Type B pancreatic cell (in vitro differentiated cells): ENCODE results near the gene CFAP99. TPM values are rescaled to one million over a fixed set of nuclear protein-coding genes. Genes with fewer than 3 reads are reported as not detected.

Source experiments
- DNase-seq: peaks from one replicate; pipeline ENCODE4 v3.0.0; 2021; ENCODE audit warnings: mixed read lengths; ENCODE audit not compliant: unreplicated experiment; ENCODE audit errors: extremely low spot score
- H3K27ac Mint-ChIP-seq: 2 replicates; pipeline ENCODE4 v1.8.0; 2021; ENCODE audit warnings: mild to moderate bottlenecking, mixed read lengths
- H3K27me3 Mint-ChIP-seq: 2 replicates; pipeline ENCODE4 v1.8.0; 2021; ENCODE audit warnings: mixed read lengths
- H3K36me3 Mint-ChIP-seq: 2 replicates; pipeline ENCODE4 v1.8.0; 2021; ENCODE audit warnings: mixed read lengths
- H3K4me1 Mint-ChIP-seq: one replicate; pipeline ENCODE4 v1.8.0; 2021; ENCODE audit warnings: mixed read lengths; ENCODE audit not compliant: unreplicated experiment
- H3K4me3 Mint-ChIP-seq: 2 replicates; pipeline ENCODE4 v1.8.0; 2021; ENCODE audit warnings: mild to moderate bottlenecking, mixed read lengths
- H3K9me3 Mint-ChIP-seq: 2 replicates; pipeline ENCODE4 v1.8.0; 2021; ENCODE audit warnings: mixed read lengths
- CTCF ChIP-seq: fragments of 200-600 bp; sonication (generic); conservative IDR thresholded peaks from 2 replicates; pipeline ENCODE4 v1.5.0; 2021; ENCODE audit warnings: antibody characterized with exemption, mild to moderate bottlenecking
- total RNA-seq: library from RNA; stranded (reverse); gene quantifications from 2 replicates; pipeline ENCODE4 v1.2.1, GENCODE V29; 2021; ENCODE audit warnings: low replicate concordance

Gene CFAP99
- total RNA-seq, 1 donor from 2014 or later: 1.1 TPM

GRCh38 chr4:2485956-2486355, 67.2 kb downstream of the CFAP99 start:
- Mint-ChIP-seq H3K27me3 (no peaks in the 10 kb centered on the region), H3K4me3 (no peak overlapping the region), H3K4me1 (peaks cover 43% of the 10 kb centered on the region), H3K27ac (peak overlapping the region; percentile 59), H3K9me3 (no peaks in the 10 kb centered on the region), H3K36me3 (peaks cover 7% of the 10 kb centered on the region)
- TF ChIP-seq CTCF: no peak
- DNase-seq: no peak

GRCh38 chr4:2486981-2487380, 68.2 kb downstream of the CFAP99 start:
- H3K27me3 Mint-ChIP-seq: no peaks in the 10 kb centered on the region
- no peak for TF ChIP-seq CTCF
- H3K4me3 Mint-ChIP-seq: no peak overlapping the region
- peaks cover 10% of the 10 kb centered on the region for H3K36me3 Mint-ChIP-seq
- DNase-seq: no peak
- H3K4me1 Mint-ChIP-seq: peaks cover 36% of the 10 kb centered on the region
- H3K27ac Mint-ChIP-seq: peak overlapping the region; percentile 59
- H3K9me3 Mint-ChIP-seq: no peaks in the 10 kb centered on the region

DNA sequence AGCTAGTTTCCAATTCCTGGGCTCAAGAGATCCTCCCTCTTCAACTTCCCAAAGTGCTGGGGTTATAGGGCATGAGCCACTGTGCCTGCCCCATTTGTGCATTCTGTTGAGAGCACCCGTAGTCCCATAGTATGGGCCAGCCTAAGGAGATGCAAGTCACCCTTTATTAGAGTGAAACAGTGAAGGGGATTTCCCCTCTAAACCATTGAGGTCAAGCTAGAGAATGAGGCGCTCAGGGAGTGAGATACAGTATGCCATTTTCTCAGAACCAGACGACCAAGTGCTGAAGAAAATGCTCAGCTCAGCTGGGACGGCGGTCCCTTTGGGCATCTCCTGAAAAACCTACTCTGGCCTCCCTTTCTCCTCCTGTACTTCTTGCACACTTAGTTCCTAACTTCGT, 68.9 kb downstream of the CFAP99 start:
- Mint-ChIP-seq H3K36me3 (peaks cover 12% of the 10 kb centered on the region), H3K4me3 (no peak overlapping the region), H3K4me1 (peaks cover 34% of the 10 kb centered on the region), H3K27ac (no peak overlapping the region), H3K9me3 (no peaks in the 10 kb centered on the region), H3K27me3 (no peaks in the 10 kb centered on the region)
- DNase-seq: no peak
- no peak for TF ChIP-seq CTCF

DNA sequence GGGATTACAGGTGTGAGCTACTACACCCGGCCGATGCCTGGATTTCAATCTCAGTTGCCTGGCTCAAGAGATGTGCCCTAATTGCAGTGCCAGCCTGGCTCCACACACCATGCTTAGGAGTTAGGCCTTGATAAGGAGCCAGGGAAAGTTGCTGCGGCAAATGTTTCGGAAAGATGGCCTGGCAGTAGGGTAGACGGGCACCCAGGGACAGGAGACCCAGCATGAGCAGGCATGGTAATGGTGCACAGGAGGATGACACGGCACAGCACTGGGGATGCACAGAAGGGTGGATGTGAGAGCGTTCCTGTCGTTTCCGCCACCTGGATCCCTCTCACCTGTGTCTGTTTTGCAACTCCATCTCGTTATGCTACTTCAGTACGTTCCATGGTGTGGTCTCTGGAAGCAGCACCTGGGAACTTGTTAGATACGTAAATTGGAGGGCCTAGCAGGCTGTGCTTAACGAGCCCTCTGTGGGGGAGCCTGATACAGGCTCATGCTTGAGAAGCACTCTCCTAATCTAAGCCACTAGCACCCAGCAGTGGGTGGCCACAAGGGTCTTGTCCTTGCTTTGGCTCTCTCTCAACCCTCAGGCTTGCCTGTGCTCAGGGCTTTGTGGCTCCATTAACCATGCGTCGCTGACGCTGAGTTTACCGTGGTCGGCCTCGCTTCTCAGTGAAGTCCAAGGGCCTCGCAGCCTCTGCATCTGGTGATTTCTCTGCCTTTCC, 70.5 kb downstream of the CFAP99 start:
- Mint-ChIP-seq H3K27ac (no peak overlapping the region), H3K27me3 (no peaks in the 10 kb centered on the region), H3K4me1 (peaks cover 26% of the 10 kb centered on the region), H3K36me3 (peaks cover 18% of the 10 kb centered on the region), H3K9me3 (no peaks in the 10 kb centered on the region), H3K4me3 (no peak overlapping the region)
- no peak for TF ChIP-seq CTCF
- no peak for DNase-seq

DNA sequence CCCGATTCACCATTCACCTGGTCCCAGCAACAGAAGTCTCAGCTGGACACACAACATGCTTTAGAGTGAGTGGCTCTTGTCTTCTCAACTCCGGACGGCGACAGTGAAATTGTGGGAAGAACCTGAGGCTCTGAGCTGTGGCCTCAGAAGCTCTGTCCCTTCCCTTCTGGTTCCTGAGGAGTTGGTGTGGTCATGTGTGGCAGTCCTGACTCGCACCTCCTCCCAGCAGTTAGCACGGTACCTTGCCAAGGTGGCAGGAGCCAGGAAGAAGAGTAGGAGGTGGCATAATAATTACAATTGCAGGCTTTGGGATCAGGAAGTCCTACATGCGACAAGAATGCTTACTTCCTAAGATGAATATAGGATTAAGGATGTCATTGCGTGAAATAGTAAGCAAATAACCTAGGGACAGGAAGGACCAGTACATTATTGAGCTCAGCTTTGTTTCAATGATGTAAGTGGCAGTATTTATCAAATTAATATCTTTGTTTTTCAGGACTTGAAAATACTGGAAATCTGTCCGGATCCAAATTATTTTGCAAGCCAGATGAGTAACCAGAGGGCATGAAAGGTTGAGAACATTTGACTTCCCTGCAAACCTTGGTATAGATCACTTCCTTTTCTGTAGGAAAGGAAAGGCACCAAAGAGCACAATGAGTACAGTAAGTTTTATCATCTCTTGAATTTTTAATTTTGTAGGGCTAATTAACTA, 71.2 kb downstream of the CFAP99 start:
- Mint-ChIP-seq H3K9me3 (no peaks in the 10 kb centered on the region), H3K36me3 (peaks cover 18% of the 10 kb centered on the region), H3K27me3 (no peaks in the 10 kb centered on the region), H3K4me3 (no peak overlapping the region), H3K27ac (no peak overlapping the region), H3K4me1 (peaks cover 19% of the 10 kb centered on the region)
- TF ChIP-seq CTCF: no peak
- DNase-seq: no peak
